Hepatocyte (in vitro differentiated cells): ENCODE measurements around the gene CCDC40.

Experiments
- CTCF ChIP-seq: fragments of 200-600 bp; sonication (generic); IDR thresholded peaks from 2 replicates; pipeline ENCODE4 v1.5.1; 2016; ENCODE audit warnings: antibody characterized with exemption, mild to moderate bottlenecking; ENCODE audit not compliant: poor library complexity
- EZH2 ChIP-seq: fragments of 200-600 bp; sonication (generic); IDR thresholded peaks from 2 replicates; pipeline ENCODE4 v1.6.1; 2016; ENCODE audit warnings: antibody characterized with exemption, mild to moderate bottlenecking, borderline replicate concordance

GRCh38 chr17:80060644-80061043 lies 24.2 kb downstream of the CCDC40 start:
- no peak for TF ChIP-seq CTCF
- no peak for TF ChIP-seq EZH2
